CD4-positive, CD25-positive, alpha-beta regulatory T cell (primary cell): Measurements from ENCODE around the gene OR9Q1. TPM values are rescaled to one million over a fixed set of nuclear protein-coding genes. Genes with fewer than 3 reads are reported as not detected.
"Not testable (repeated sequence)": the region's sequence is repeated elsewhere in the genome, so short reads cannot be mapped to it uniquely, and the experiment has no call there.

Experiments used
- ATAC-seq, 2 donors: fragments of 150-1000 bp; cut with Tn5 transposase; one replicate each; pipeline ENCODE4 v1.10.0; 2021; ENCODE audit warnings: low read depth in 2 of 2, moderate number of reproducible peaks in 2 of 2, moderate library complexity in 1 of 2
- DNase-seq, 3 donors: peaks; one replicate each; pipeline versions ENCODE4 v3.0.0 to v3.0.0-alpha.2; 2012 to 2022; ENCODE audit warnings: mixed read lengths in 1 of 3
- H3K27ac ChIP-seq: one replicate; pipeline ENCODE4 v1.7.0; 2013; ENCODE audit warnings: mild to moderate bottlenecking, low read length; ENCODE audit not compliant: insufficient read depth, poor library complexity, severe bottlenecking
- H3K27me3 ChIP-seq: one replicate; pipeline ENCODE4 v1.7.0; 2013; ENCODE audit warnings: low read length; ENCODE audit not compliant: control insufficient read depth, insufficient read depth
- H3K36me3 ChIP-seq: one replicate; pipeline ENCODE4 v1.7.0; 2013; ENCODE audit warnings: mild to moderate bottlenecking, low read length, moderate library complexity; ENCODE audit not compliant: control insufficient read depth, insufficient read depth
- H3K4me1 ChIP-seq: 2 replicates; pipeline ENCODE4 v1.7.0; 2013; ENCODE audit warnings: mild to moderate bottlenecking, low read length; ENCODE audit not compliant: insufficient read depth, control insufficient read depth, poor library complexity, severe bottlenecking
- H3K4me3 ChIP-seq: one replicate; pipeline ENCODE4 v1.7.0; 2013; ENCODE audit warnings: low read depth, mild to moderate bottlenecking, low read length, moderate library complexity
- H3K9me3 ChIP-seq, 2 experiments: 1 replicate in 1 of 2; 2 replicates in 1 of 2; pipeline ENCODE4 v1.7.0; 2013; ENCODE audit warnings: low read length in 2 of 2, mild to moderate bottlenecking in 1 of 2, moderate library complexity in 1 of 2; ENCODE audit not compliant: control insufficient read depth in 2 of 2
- H3K27ac Mint-ChIP-seq, 3 donors: one replicate each; pipeline ENCODE4 v1.8.0; 2020 to 2022; ENCODE audit warnings: mild to moderate bottlenecking in 3 of 3, mixed read lengths in 3 of 3, moderate library complexity in 2 of 3
- H3K27me3 Mint-ChIP-seq: one replicate; pipeline ENCODE4 v1.8.0; 2022; ENCODE audit warnings: mild to moderate bottlenecking, mixed read lengths
- H3K36me3 Mint-ChIP-seq: one replicate; pipeline ENCODE4 v1.8.0; 2020; ENCODE audit warnings: mixed read lengths
- H3K4me1 Mint-ChIP-seq, 4 donors: one replicate each; pipeline ENCODE4 v1.8.0; 2020 to 2022; ENCODE audit warnings: mixed read lengths in 4 of 4, mild to moderate bottlenecking in 1 of 4
- H3K4me3 Mint-ChIP-seq, 4 donors: one replicate each; pipeline ENCODE4 v1.8.0; 2020 to 2022; ENCODE audit warnings: mild to moderate bottlenecking in 4 of 4, mixed read lengths in 4 of 4, moderate library complexity in 3 of 4
- H3K9me3 Mint-ChIP-seq, 7 donors: one replicate each; pipeline ENCODE4 v1.8.0; 2020 to 2022; ENCODE audit warnings: mixed read lengths in 7 of 7, mild to moderate bottlenecking in 3 of 7, moderate library complexity in 2 of 7
- polyA plus RNA-seq, 4 donors: library from polyadenylated mRNA; unstranded; fragments of 300-500 nt; fragmentation: Illumina TruSeq; gene quantifications; one replicate each; pipeline ENCODE4 v1.2.3, GENCODE V29; 2021
- total RNA-seq: library from RNA; stranded (reverse); gene quantifications from one replicate; pipeline ENCODE4 v1.2.3, GENCODE V29; 2022

OR9Q1 gene
- total and polyA plus RNA-seq, 5 donors from 2014 or later: not detected

DNA sequence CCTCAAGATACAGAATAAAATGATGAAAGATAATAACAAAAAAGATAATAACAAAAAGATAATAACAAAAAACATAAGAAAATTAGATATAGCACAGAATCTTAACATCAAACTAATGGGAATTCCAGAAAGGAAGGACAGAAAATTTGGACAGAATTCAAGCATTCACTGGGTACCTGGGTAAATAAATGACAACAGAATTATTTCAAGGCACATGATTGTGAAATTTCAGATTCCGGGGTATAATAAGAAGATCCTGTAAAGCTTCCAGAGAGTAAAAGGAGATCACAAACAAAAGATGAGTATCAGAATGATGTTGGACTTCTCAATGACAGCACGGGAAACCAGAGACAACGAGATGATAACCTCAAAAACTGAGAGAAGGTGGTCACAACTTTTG is 42.1 kb upstream of the OR9Q1 start:
- Mint-ChIP-seq H3K27ac (no peak overlapping the region), H3K4me3 (no peak overlapping the region), H3K27me3 (peaks cover 8% of the 10 kb centered on the region), H3K36me3 (no peaks in the 10 kb centered on the region), H3K9me3 (peaks cover 0 to 3% (median 0%) of the 10 kb centered on the region in 7 donors), H3K4me1 (no peaks in the 10 kb centered on the region)
- H3K27ac ChIP-seq: no peak overlapping the region
- H3K36me3 ChIP-seq: no peaks in the 10 kb centered on the region
- H3K9me3 ChIP-seq: no peaks in the 10 kb centered on the region
- no peak for DNase-seq
- peaks cover 5% of the 10 kb centered on the region for H3K27me3 ChIP-seq
- no peaks in the 10 kb centered on the region for H3K4me1 ChIP-seq
- H3K4me3 ChIP-seq: no peak overlapping the region
- no peak for ATAC-seq

- Mint-ChIP-seq H3K9me3 (peaks cover 0 to 3% (median 0%) of the 10 kb centered on the region in 7 donors), H3K27me3 (peaks cover 8% of the 10 kb centered on the region), H3K36me3 (no peaks in the 10 kb centered on the region), H3K27ac (no peak overlapping the region), H3K4me3 (no peak overlapping the region), H3K4me1 (no peaks in the 10 kb centered on the region)
- Histone ChIP-seq H3K27me3 (peaks cover 5% of the 10 kb centered on the region), H3K4me3 (no peak overlapping the region), H3K9me3 (no peaks in the 10 kb centered on the region), H3K36me3 (no peaks in the 10 kb centered on the region), H3K4me1 (no peaks in the 10 kb centered on the region), H3K27ac (no peak overlapping the region)
- DNase-seq (no peak), ATAC-seq (no peak)
Observed at GRCh38 chr11:57982776-57983175, 40.9 kb upstream of the OR9Q1 start.

- Histone ChIP-seq H3K9me3 (no peaks in the 10 kb centered on the region), H3K4me3 (no peak overlapping the region), H3K27ac (no peak overlapping the region), H3K4me1 (no peaks in the 10 kb centered on the region), H3K27me3 (peaks cover 5% of the 10 kb centered on the region), H3K36me3 (no peaks in the 10 kb centered on the region)
- Mint-ChIP-seq H3K4me3 (no peak overlapping the region), H3K36me3 (no peaks in the 10 kb centered on the region), H3K9me3 (peaks cover 0 to 5% (median 0%) of the 10 kb centered on the region in 7 donors), H3K27me3 (peaks cover 8% of the 10 kb centered on the region), H3K4me1 (no peaks in the 10 kb centered on the region), H3K27ac (no peak overlapping the region)
- ATAC-seq: no peak
- no peak for DNase-seq
Observed at GRCh38 chr11:57983191-57983590, 40.5 kb upstream of the OR9Q1 start.

GRCh38 chr11:57999523-57999922 is 24.2 kb upstream of the OR9Q1 start:
- H3K27me3 Mint-ChIP-seq, H3K4me3 ChIP-seq, H3K4me1 Mint-ChIP-seq, H3K4me3 Mint-ChIP-seq, ATAC-seq, H3K4me1 ChIP-seq, H3K9me3 Mint-ChIP-seq, H3K27ac Mint-ChIP-seq, DNase-seq, H3K27ac ChIP-seq, H3K36me3 Mint-ChIP-seq, H3K27me3 ChIP-seq, H3K9me3 ChIP-seq, H3K36me3 ChIP-seq: not testable (repeated sequence)

- not testable (repeated sequence) for H3K9me3 ChIP-seq, H3K4me3 ChIP-seq, H3K9me3 Mint-ChIP-seq, H3K4me1 ChIP-seq, DNase-seq, H3K27me3 ChIP-seq, H3K27ac Mint-ChIP-seq, H3K4me1 Mint-ChIP-seq, H3K27ac ChIP-seq, H3K27me3 Mint-ChIP-seq, H3K4me3 Mint-ChIP-seq, H3K36me3 ChIP-seq, H3K36me3 Mint-ChIP-seq, ATAC-seq
Observed at GRCh38 chr11:58000021-58000420, 23.7 kb upstream of the OR9Q1 start.

DNA sequence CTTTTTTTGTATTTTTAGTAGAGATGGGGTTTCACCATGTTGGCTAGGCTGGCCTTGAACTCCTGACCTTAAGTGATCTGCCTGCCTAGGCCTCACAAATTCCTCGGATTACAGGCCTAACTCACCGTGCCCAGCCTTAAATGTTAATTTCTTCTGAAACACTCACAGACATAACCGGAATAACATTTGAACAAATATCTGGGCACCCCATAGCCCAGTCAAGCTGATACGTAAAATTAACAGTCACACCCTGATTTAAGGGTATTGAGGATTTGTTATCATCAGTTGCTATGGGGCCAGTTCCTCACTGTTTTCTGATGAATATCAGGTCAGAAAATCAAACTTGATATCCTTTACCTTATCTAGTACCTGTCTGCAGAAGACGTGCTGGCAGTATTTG is 23.0 kb upstream of the OR9Q1 start:
- Histone ChIP-seq H3K27ac (no peak overlapping the region), H3K4me3 (no peak overlapping the region), H3K27me3 (peaks cover 4% of the 10 kb centered on the region), H3K9me3 (no peaks in the 10 kb centered on the region), H3K36me3 (no peaks in the 10 kb centered on the region), H3K4me1 (no peaks in the 10 kb centered on the region)
- peaks cover 0 to 4% (median 0%) of the 10 kb centered on the region in 4 donors for H3K4me1 Mint-ChIP-seq
- H3K27me3 Mint-ChIP-seq: peaks cover 5% of the 10 kb centered on the region
- no peak for DNase-seq
- no peak overlapping the region for H3K4me3 Mint-ChIP-seq
- ATAC-seq: no peak
- H3K9me3 Mint-ChIP-seq: peaks cover 0 to 2% (median 0%) of the 10 kb centered on the region in 7 donors
- H3K27ac Mint-ChIP-seq: no peak overlapping the region
- no peaks in the 10 kb centered on the region for H3K36me3 Mint-ChIP-seq

DNA sequence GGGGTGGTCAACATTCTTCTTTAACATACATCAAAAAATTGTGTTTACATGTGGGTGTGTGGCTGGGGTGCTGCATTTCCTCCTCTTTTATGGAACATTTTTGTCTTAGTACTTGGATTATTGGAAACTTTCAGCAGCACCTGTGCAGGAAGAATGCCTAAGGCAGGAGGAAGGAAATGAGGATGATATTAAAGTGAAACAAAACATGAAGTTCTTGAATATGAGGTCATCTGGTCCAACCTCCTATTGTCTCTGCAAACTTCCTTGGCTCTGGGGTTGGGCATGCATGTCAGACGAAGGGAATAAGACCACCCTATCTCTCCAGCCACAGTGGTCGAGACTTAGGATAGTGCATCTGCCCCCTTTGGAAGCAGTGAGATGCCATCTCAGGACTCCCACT is 20.6 kb upstream of the OR9Q1 start:
- no peak overlapping the region for H3K27ac ChIP-seq
- peaks cover 5% of the 10 kb centered on the region for H3K27me3 Mint-ChIP-seq
- H3K36me3 ChIP-seq: no peaks in the 10 kb centered on the region
- peaks cover 0 to 2% (median 0%) of the 10 kb centered on the region in 7 donors for H3K9me3 Mint-ChIP-seq
- peaks cover 0 to 4% (median 0%) of the 10 kb centered on the region in 4 donors for H3K4me1 Mint-ChIP-seq
- H3K27ac Mint-ChIP-seq: no peak overlapping the region
- H3K27me3 ChIP-seq: peaks cover 4% of the 10 kb centered on the region
- H3K9me3 ChIP-seq: no peaks in the 10 kb centered on the region
- DNase-seq (no peak), ATAC-seq (no peak)
- no peak overlapping the region for H3K4me3 ChIP-seq
- H3K36me3 Mint-ChIP-seq: no peaks in the 10 kb centered on the region
- H3K4me1 ChIP-seq: no peaks in the 10 kb centered on the region
- no peak overlapping the region for H3K4me3 Mint-ChIP-seq

GRCh38 chr11:58003591-58003990 is 20.1 kb upstream of the OR9Q1 start:
- Histone ChIP-seq H3K27me3 (peaks cover 4% of the 10 kb centered on the region), H3K4me3 (no peak overlapping the region), H3K9me3 (no peaks in the 10 kb centered on the region), H3K27ac (no peak overlapping the region), H3K4me1 (no peaks in the 10 kb centered on the region), H3K36me3 (no peaks in the 10 kb centered on the region)
- Mint-ChIP-seq H3K9me3 (peaks cover 0 to 2% (median 0%) of the 10 kb centered on the region in 7 donors), H3K4me3 (no peak overlapping the region), H3K27me3 (peaks cover 5% of the 10 kb centered on the region), H3K4me1 (peaks cover 0 to 4% (median 0%) of the 10 kb centered on the region in 4 donors), H3K27ac (no peak overlapping the region), H3K36me3 (no peaks in the 10 kb centered on the region)
- no peak for ATAC-seq
- DNase-seq: no peak
